GM12878 (cell line): ENCODE data around the gene LAMC3. TPM values are rescaled to one million over a fixed set of nuclear protein-coding genes. Genes with fewer than 3 reads are reported as not detected.

ENCODE experiments used
- ATAC-seq: fragments of 200-7000 bp; cut with Tn5 transposase; 3 replicates; pipeline ENCODE4 v1.9.1; 2020; ENCODE audit warnings: mild to moderate bottlenecking, moderate library complexity
- BruUV-seq: library from RNA; stranded (reverse); fragments of 400-500 nt; replicated peaks from 2 replicates; lab custom pipeline; 2021; lab: Mats Ljungman, UMichigan
- CTCF ChIA-PET: fragments of 300-600 bp; sonication (Branson Sonifier 250); formaldehyde crosslinking; extraction: SDS; loops from one replicate; lab custom pipeline; 2021; ENCODE audit warnings: inconsistent platforms; lab: Yijun Ruan, JAX
- POLR2A ChIA-PET: fragments of 350-600 bp; formaldehyde crosslinking; extraction: SDS; loops from one replicate; lab custom pipeline; 2021; ENCODE audit warnings: inconsistent platforms; lab: Charles Lee
- RAD21 ChIA-PET: fragments of 300-600 bp; sonication (Branson Sonifier 250); formaldehyde crosslinking; loops from one replicate; lab custom pipeline; 2023; ENCODE audit warnings: antibody characterized with exemption; ENCODE audit not compliant: unreplicated experiment; lab: Charles Lee
- SMC1A ChIA-PET: fragments of 300-600 bp; sonication (Branson Sonifier 250); formaldehyde crosslinking; loops from one replicate; lab custom pipeline; 2023; ENCODE audit not compliant: unreplicated experiment, uncharacterized antibody; lab: Charles Lee
- DNase-seq: peaks from one replicate; pipeline ENCODE4 v3.0.0-alpha.2; 2011; ENCODE audit warnings: low read depth, low spot score
- FAIRE-seq: peaks from 3 replicates; lab custom pipeline; 2011; peaks lifted over from hg19 to GRCh38; lab: Jason Lieb, UNC
- H2AFZ ChIP-seq: 2 replicates; pipeline ENCODE4 v1.6.0; 2011; ENCODE audit warnings: low read depth, low read length, control low read depth; ENCODE audit not compliant: control insufficient read depth
- H3K27ac ChIP-seq: 2 replicates; pipeline ENCODE4 v1.5.1; 2011; ENCODE audit warnings: control low read depth; ENCODE audit not compliant: control insufficient read depth, insufficient read depth
- H3K27me3 ChIP-seq, 2 experiments: replicated peaks in 1 of 2; 2 replicates each; pipeline versions ENCODE4 v1.6.0 to v1.6.1; 2011; ENCODE audit warnings: low read length in 1 of 2; ENCODE audit not compliant: control insufficient read depth in 2 of 2, insufficient read depth in 2 of 2
- H3K36me3 ChIP-seq, 2 experiments: 2 replicates each; pipeline ENCODE4 v1.5.1; 2011; ENCODE audit warnings: low read length in 1 of 2; ENCODE audit not compliant: control insufficient read depth in 2 of 2, insufficient read depth in 2 of 2
- H3K4me1 ChIP-seq: 2 replicates; pipeline ENCODE4 v1.6.1; 2011; ENCODE audit warnings: mild to moderate bottlenecking, low read length, moderate library complexity, mixed read lengths; ENCODE audit not compliant: control insufficient read depth, insufficient read depth
- H3K4me2 ChIP-seq: 2 replicates; pipeline ENCODE4 v1.6.0; 2011; ENCODE audit warnings: control low read depth; ENCODE audit not compliant: control insufficient read depth, insufficient read depth
- H3K4me3 ChIP-seq: fragments of 200-600 bp; sonication (generic); 2 replicates; pipeline ENCODE4 v1.5.1; 2016
- H3K79me2 ChIP-seq: 2 replicates; pipeline ENCODE4 v1.6.0; 2011; ENCODE audit warnings: low read length; ENCODE audit not compliant: control insufficient read depth, insufficient read depth
- H3K9ac ChIP-seq: 2 replicates; pipeline ENCODE4 v1.8.0; 2011; ENCODE audit warnings: low read length, control low read depth, mixed read lengths; ENCODE audit not compliant: control insufficient read depth, insufficient read depth
- H3K9me3 ChIP-seq: replicated peaks from 3 replicates; pipeline ENCODE4 v1.5.1; 2011; ENCODE audit warnings: mild to moderate bottlenecking, low read length; ENCODE audit not compliant: control insufficient read depth, insufficient read depth
- H4K20me1 ChIP-seq: 2 replicates; pipeline ENCODE4 v1.6.0; 2011; ENCODE audit not compliant: control insufficient read depth, insufficient read depth
- DPF2 ChIP-seq: fragments of 450-650 bp; IDR thresholded peaks from 2 replicates; pipeline ENCODE4 v1.6.1; 2017; ENCODE audit warnings: mild to moderate bottlenecking
- IKZF1 ChIP-seq: fragments of 450-650 bp; conservative IDR thresholded peaks from 2 replicates; pipeline ENCODE4 v1.6.1; 2017; ENCODE audit warnings: antibody characterized with exemption, mild to moderate bottlenecking
- TCF7 ChIP-seq: IDR thresholded peaks from 2 replicates; pipeline ENCODE4 v1.6.1; 2014; ENCODE audit warnings: antibody characterized with exemption, borderline replicate concordance
- ZNF207 ChIP-seq: fragments of 450-650 bp; IDR thresholded peaks from 2 replicates; pipeline ENCODE4 v1.6.1; 2014; ENCODE audit warnings: antibody characterized with exemption, mild to moderate bottlenecking, borderline replicate concordance
- ZNF384 ChIP-seq: IDR thresholded peaks from 2 replicates; pipeline ENCODE4 v1.6.1; 2012; ENCODE audit warnings: low read depth, mild to moderate bottlenecking, low read length, improper control_type of control experiment, borderline replicate concordance
- ZNF622 ChIP-seq: fragments of 450-650 bp; IDR thresholded peaks from 2 replicates; pipeline ENCODE4 v1.6.1; 2017; ENCODE audit warnings: mild to moderate bottlenecking, inconsistent platforms
- WGBS: methylation state at CpG from one replicate; pipeline ENCODE4 v1.1.6; 2016; ENCODE audit warnings: low lambda C conversion rate; ENCODE audit not compliant: insufficient replicate concordance, insufficient coverage; ENCODE audit errors: missing lambda C conversion rate; 5-methylcytosine and 5-hydroxymethylcytosine counted together
- in situ Hi-C: fragments of 300-500 bp; cut with MboI; formaldehyde crosslinking; loops from 9 replicates; pipeline ENCODE4 v1.14.3; 2018; ENCODE audit warnings: mixed read lengths
- intact Hi-C: fragments of 100-400 bp; cut with micrococcal nuclease; formaldehyde crosslinking; loops from one replicate; pipeline ENCODE4 v1.14.2; 2022; ENCODE audit not compliant: unreplicated experiment
- polyA plus RNA-seq, 11 experiments: library from polyadenylated mRNA; depleted of rRNA in 4 of 11; unstranded in 6 of 11; stranded (reverse) in 5 of 11; fragments of >200 nt; fragmentation: Nextera tagmentation in 4 of 11; fragmentation: Illumina TruSeq in 1 of 11; extraction: Ambion mirVana in 4 of 11; extraction: Trizol in 1 of 11; gene quantifications; 1 replicate in 1 of 11; 2 replicates in 10 of 11; pipeline versions ENCODE4 v1.2.1 to v1.2.3, GENCODE V29; 2011 to 2016; ENCODE audit warnings: inconsistent platforms in 2 of 11, missing spikeins in 2 of 11, low read depth in 1 of 11
- total RNA-seq, 4 experiments: library from RNA; depleted of rRNA in 3 of 4; stranded (reverse); fragments of >200 nt in 3 of 4; fragmentation: Illumina TruSeq in 1 of 4; extraction: Trizol in 1 of 4; gene quantifications; 2 replicates each; pipeline versions ENCODE4 v1.2.1 to v1.2.3, GENCODE V29; 2013 to 2021

LAMC3 gene
- total and polyA plus RNA-seq, 10 of the 15 experiments (the other 5 are each of a cell fraction or from before 2014, with no cell fraction given), result under 0.01 to 0.08 TPM; not detected in 8

- H3K4me3 ChIP-seq, result no peak overlapping the region
- H2AFZ ChIP-seq, result no peak overlapping the region
- no peaks in the 10 kb centered on the region for H3K4me1 ChIP-seq
- CTCF ChIA-PET, result interaction anchor here (1.6 to 1.7 kb wide), 2 partner anchors 10 to 21 kb away, joined by 4 to 5 read pairs; no protein-coding TSS in a partner anchor
- peaks cover 0 to 4% of the 10 kb centered on the region in 2 experiments; a peak in 3 of 4 replicates for H3K27me3 ChIP-seq
- H3K27ac ChIP-seq, result no peak overlapping the region
- no peak overlapping the region for H3K9ac ChIP-seq
- no TSS peak for BruUV-seq
- no peak for ATAC-seq
- H3K79me2 ChIP-seq, result no peaks in the 10 kb centered on the region
- FAIRE-seq, result no peak
- POLR2A ChIA-PET, result no interaction called here
- SMC1A ChIA-PET, result interaction anchor here (1.2 kb wide), 1 partner anchor 10 kb away, joined by 5 read pairs; no protein-coding TSS in a partner anchor
- no peak for DNase-seq
- RAD21 ChIA-PET, result no interaction called here
- in situ Hi-C loops, result no loop called here
- no peaks in the 10 kb centered on the region for H3K36me3 ChIP-seq
- no peak overlapping the region for H3K4me2 ChIP-seq
- 34% methylated on average over 16 of the region's 17 CpGs for WGBS
- intact Hi-C loops, result no loop called here
- no peaks in the 10 kb centered on the region for H3K9me3 ChIP-seq
- no peaks in the 10 kb centered on the region for H4K20me1 ChIP-seq
- no peak for TF ChIP-seq TCF7
- no peak for TF ChIP-seq ZNF384
- no peak for TF ChIP-seq ZNF207
- no peak for TF ChIP-seq ZNF622
- no peak for TF ChIP-seq DPF2
- no peak for TF ChIP-seq IKZF1
Measured at GRCh38 chr9:131036529-131037334, 27.8 kb downstream of the LAMC3 start.
